Neutrophil (primary cell): ENCODE data around the gene ITPA.
A peak's percentile ranks its signal among the peaks of the same experiment; 100 is the strongest.

Experiments
- H3K27ac ChIP-seq: fragments of 200-600 bp; sonication (generic); 2 replicates; pipeline ENCODE4 v1.5.1; 2016; ENCODE audit warnings: mild to moderate bottlenecking, moderate library complexity
- H3K27me3 ChIP-seq: fragments of 200-600 bp; sonication (generic); 2 replicates; pipeline ENCODE4 v1.6.0; 2016; ENCODE audit warnings: mild to moderate bottlenecking
- H3K36me3 ChIP-seq: fragments of 200-600 bp; sonication (generic); 2 replicates; pipeline ENCODE4 v1.5.1; 2017
- H3K4me1 ChIP-seq, 2 experiments: fragments of 200-600 bp in 1 of 2; sonication (generic) in 1 of 2; 1 replicate in 1 of 2; 2 replicates in 1 of 2; pipeline versions ENCODE4 v1.5.1 to v1.6.1; 2013 to 2016; ENCODE audit warnings: low read depth in 1 of 2, low read length in 1 of 2, mild to moderate bottlenecking in 1 of 2, moderate library complexity in 1 of 2; ENCODE audit not compliant: control insufficient read depth in 1 of 2, insufficient read depth in 1 of 2
- H3K4me3 ChIP-seq, 2 experiments: fragments of 200-600 bp in 1 of 2; sonication (generic) in 1 of 2; 1 replicate in 1 of 2; 2 replicates in 1 of 2; pipeline ENCODE4 v1.5.1; 2013 to 2016; ENCODE audit warnings: low read depth in 1 of 2, low read length in 1 of 2, mild to moderate bottlenecking in 1 of 2, moderate library complexity in 1 of 2
- H3K9me3 ChIP-seq: fragments of 200-600 bp; sonication (generic); 2 replicates; pipeline ENCODE4 v1.5.1; 2016
- TF ChIP-seq, protein P1 (sequence below): fragments of 200-600 bp; sonication (generic); IDR thresholded peaks from 2 replicates; pipeline ENCODE4 v1.5.1; 2016; ENCODE audit warnings: antibody characterized with exemption

The ITPA gene

DNA sequence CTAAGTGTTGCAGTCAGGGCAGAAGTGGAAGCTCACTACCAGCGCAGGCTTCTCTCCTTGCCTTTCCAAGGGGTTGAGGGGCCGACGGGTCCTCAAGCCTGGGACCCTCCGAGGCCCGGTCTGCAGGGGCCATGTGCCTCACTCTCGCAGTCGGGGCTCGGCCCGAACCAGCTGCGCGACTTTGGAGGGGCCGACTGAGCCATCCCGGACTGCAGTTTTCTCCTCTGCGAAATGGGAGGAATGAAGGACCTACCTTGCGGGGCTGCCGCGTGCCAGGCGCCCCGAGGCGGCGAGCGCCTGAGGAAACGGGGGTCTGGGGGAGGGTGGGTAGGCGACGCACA, 41.6 kb upstream of the ITPA start:
- Histone ChIP-seq H3K27me3 (peaks cover 90% of the 10 kb centered on the region), H3K4me3 (no peak overlapping the region), H3K9me3 (no peaks in the 10 kb centered on the region), H3K36me3 (no peaks in the 10 kb centered on the region), H3K4me1 (peaks cover 0 to 3% of the 10 kb centered on the region in 2 experiments), H3K27ac (no peak overlapping the region)
- TF ChIP-seq, protein P1, sequence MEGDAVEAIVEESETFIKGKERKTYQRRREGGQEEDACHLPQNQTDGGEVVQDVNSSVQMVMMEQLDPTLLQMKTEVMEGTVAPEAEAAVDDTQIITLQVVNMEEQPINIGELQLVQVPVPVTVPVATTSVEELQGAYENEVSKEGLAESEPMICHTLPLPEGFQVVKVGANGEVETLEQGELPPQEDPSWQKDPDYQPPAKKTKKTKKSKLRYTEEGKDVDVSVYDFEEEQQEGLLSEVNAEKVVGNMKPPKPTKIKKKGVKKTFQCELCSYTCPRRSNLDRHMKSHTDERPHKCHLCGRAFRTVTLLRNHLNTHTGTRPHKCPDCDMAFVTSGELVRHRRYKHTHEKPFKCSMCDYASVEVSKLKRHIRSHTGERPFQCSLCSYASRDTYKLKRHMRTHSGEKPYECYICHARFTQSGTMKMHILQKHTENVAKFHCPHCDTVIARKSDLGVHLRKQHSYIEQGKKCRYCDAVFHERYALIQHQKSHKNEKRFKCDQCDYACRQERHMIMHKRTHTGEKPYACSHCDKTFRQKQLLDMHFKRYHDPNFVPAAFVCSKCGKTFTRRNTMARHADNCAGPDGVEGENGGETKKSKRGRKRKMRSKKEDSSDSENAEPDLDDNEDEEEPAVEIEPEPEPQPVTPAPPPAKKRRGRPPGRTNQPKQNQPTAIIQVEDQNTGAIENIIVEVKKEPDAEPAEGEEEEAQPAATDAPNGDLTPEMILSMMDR = no peak

DNA sequence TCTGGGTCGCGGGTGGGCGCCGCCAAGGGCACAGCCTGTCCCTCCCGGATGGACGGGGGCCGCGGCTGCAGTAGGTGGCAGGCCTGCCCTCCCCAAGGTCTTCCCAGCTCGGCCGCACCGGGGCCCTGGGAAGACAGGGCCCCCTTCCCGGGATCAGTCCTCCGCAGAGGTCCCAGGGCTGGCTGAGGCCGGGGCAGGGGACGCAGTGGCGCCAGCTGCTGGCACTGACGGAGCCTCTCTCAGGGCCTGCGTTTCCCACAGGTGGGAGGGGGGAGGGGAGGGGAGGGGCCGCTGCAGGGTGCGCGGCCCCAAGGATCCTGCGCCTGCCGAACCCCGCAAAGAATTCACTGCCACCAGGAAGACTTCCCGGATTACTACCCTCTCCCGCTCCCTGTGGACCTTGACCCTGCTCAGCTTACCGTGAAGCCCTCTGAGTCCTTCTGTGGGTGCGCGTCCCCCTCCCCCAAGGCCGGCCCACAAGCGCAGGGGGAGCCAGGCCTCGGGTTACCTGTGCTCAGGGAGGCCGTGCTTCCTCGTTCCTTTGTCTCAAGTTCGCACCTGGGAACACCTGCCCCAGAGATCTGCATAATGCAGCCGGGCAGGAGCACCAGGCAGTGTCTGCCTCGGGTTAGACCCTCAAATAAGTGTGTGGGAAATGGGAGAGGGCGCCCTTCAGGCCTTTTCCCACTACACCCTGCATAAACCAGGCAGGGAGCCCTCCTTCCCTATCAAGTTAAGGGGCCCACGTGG, 41.0 kb upstream of the ITPA start:
- no peak overlapping the region for H3K4me3 ChIP-seq
- TF ChIP-seq, protein P1 = no peak
- H3K27ac ChIP-seq = no peak overlapping the region
- H3K9me3 ChIP-seq = no peaks in the 10 kb centered on the region
- peaks cover 95% of the 10 kb centered on the region for H3K27me3 ChIP-seq
- no peaks in the 10 kb centered on the region for H3K36me3 ChIP-seq
- H3K4me1 ChIP-seq = peaks cover 3 to 9% of the 10 kb centered on the region in 2 experiments

DNA sequence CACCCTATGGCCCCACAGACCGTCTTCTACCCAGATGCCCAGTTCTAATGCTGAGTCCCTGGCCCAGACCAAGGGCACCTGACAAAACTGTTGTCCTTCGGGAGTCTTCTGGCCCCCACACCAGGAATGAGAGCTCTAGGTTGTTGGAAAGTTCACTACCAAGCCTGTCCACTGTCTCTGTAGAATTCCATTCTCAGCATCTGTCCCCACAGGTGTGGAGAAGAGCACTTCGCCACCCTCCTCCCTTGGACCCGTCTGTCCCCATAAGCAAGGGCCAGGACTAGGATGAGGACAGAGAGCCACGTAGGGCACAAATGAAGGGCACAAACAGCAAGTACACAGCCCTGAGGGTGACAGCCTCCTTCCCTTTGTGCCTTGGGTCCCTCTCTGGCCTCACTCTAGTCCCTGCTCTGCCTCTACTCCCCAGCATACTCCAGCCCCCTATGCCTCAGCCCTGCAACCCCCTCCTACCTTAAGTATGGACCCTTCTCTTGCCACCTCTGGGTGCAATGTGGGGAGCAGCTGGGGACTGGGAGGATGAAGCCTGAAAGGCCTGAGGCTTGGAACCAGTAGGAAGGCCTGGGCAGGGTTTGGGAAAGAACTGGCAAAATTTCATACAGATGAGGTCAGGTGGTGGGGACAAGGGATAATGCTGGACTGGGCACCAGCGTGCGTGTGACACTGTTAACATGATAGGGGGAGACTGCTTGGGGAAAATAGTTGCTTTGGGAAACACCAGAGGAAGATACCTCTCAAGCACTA, 40.3 kb upstream of the ITPA start:
- no peaks in the 10 kb centered on the region for H3K36me3 ChIP-seq
- no peaks in the 10 kb centered on the region for H3K9me3 ChIP-seq
- peaks cover 8 to 14% of the 10 kb centered on the region in 2 experiments for H3K4me1 ChIP-seq
- H3K4me3 ChIP-seq = no peak overlapping the region
- TF ChIP-seq, protein P1 = no peak
- H3K27me3 ChIP-seq = peaks cover 100% of the 10 kb centered on the region
- no peak overlapping the region for H3K27ac ChIP-seq

- Histone ChIP-seq H3K27me3 (peaks cover 100% of the 10 kb centered on the region), H3K4me1 (peaks cover 12 to 18% of the 10 kb centered on the region in 2 experiments), H3K27ac (no peak overlapping the region), H3K4me3 (no peak overlapping the region), H3K36me3 (no peaks in the 10 kb centered on the region), H3K9me3 (no peaks in the 10 kb centered on the region)
- TF ChIP-seq, protein P1 = no peak
Measured at GRCh38 chr20:3171391-3172125, 37.7 kb upstream of the ITPA start.

GRCh38 chr20:3172126-3172932, 37.0 kb upstream of the ITPA start:
- H3K4me3 ChIP-seq = peak overlapping the region; percentile 81 to 96
- H3K27me3 ChIP-seq = peaks cover 98% of the 10 kb centered on the region

More at GRCh38 chr20:3172126-3172932, 37.0 kb upstream of the ITPA start:
- Histone ChIP-seq H3K4me1 (peaks cover 12 to 18% of the 10 kb centered on the region in 2 experiments), H3K27ac (no peak overlapping the region), H3K36me3 (no peaks in the 10 kb centered on the region), H3K9me3 (no peaks in the 10 kb centered on the region)
- TF ChIP-seq, protein P1 = no peak
